ENCODE measurements around the gene THAP5. TPM values are rescaled to one million over a fixed set of nuclear protein-coding genes. Genes with fewer than 3 reads are reported as not detected.

Gene THAP5
- total RNA-seq, 2 donors from 2014 or later: 12.7 to 17.1 TPM

GRCh38 chr7:108580298-108580697 is 10.8 kb upstream of the THAP5 start:
- no peak overlapping the region for H3K4me3 ChIP-seq
- H3K27me3 ChIP-seq: no peaks in the 10 kb centered on the region
- intact Hi-C loops (cut with DNase I): no loop called here
- DNase-seq: no peak
- H3K27ac ChIP-seq: no peak overlapping the region
- H3K4me1 ChIP-seq: peaks cover 16% of the 10 kb centered on the region
- 57 to 86% methylated on average over 1 to 6 of the region's 6 CpGs for WGBS, 2 donors
- no peak for ATAC-seq
- H3K36me3 ChIP-seq (replicated peaks in 1 of 2; ENCODE audit: insufficient read depth in 1 of 2, low read depth in 2 of 2): peaks cover 5 to 8% of the 10 kb centered on the region in 2 donors
- TF ChIP-seq POLR2A (IDR thresholded peaks at IDR 0.05) (no peak), CTCF (IDR thresholded peaks at IDR 0.05) (no peak)
- peaks cover 0 to 15% (median 0%) of the 10 kb centered on the region in 3 donors for H3K9me3 ChIP-seq

GRCh38 chr7:108578937-108579336 is 9.4 kb upstream of the THAP5 start:
- H3K9me3 ChIP-seq: peaks cover 0 to 15% (median 0%) of the 10 kb centered on the region in 3 donors
- intact Hi-C loops (cut with DNase I): no loop called here

GRCh38 chr7:108576116-108576515 is 6.6 kb upstream of the THAP5 start:
- ATAC-seq (no peak), DNase-seq (no peak)
- intact Hi-C loops (cut with DNase I): no loop called here
- Histone ChIP-seq H3K27ac (no peak overlapping the region), H3K9me3 (peaks cover 0 to 15% (median 0%) of the 10 kb centered on the region in 3 donors), H3K27me3 (no peaks in the 10 kb centered on the region), H3K36me3 (replicated peaks in 1 of 2; ENCODE audit: insufficient read depth in 1 of 2, low read depth in 2 of 2) (peaks cover 5 to 8% of the 10 kb centered on the region in 2 donors), H3K4me3 (no peak overlapping the region), H3K4me1 (peaks cover 49% of the 10 kb centered on the region)
- peak in 1 of 3 donors; percentile 17 for TF ChIP-seq POLR2A (IDR thresholded peaks at IDR 0.05)
- TF ChIP-seq CTCF (IDR thresholded peaks at IDR 0.05): no peak
- WGBS, 2 donors: 100% methylated on average over 1 of the region's 1 CpG

More at GRCh38 chr7:108578937-108579336, 9.4 kb upstream of the THAP5 start:
- DNase-seq: no peak
- Histone ChIP-seq H3K36me3 (replicated peaks in 1 of 2; ENCODE audit: insufficient read depth in 1 of 2, low read depth in 2 of 2) (peaks cover 5 to 8% of the 10 kb centered on the region in 2 donors), H3K4me3 (no peak overlapping the region), H3K27me3 (no peaks in the 10 kb centered on the region), H3K27ac (no peak overlapping the region), H3K4me1 (peaks cover 28% of the 10 kb centered on the region)
- ATAC-seq: no peak
- TF ChIP-seq POLR2A (IDR thresholded peaks at IDR 0.05) (no peak), CTCF (IDR thresholded peaks at IDR 0.05) (no peak)
- 98 to 100% methylated on average over 4 to 7 of the region's 7 CpGs for WGBS, 2 donors

- H3K9me3 ChIP-seq: peaks cover 0 to 13% (median 0%) of the 10 kb centered on the region in 3 donors
- ATAC-seq (no peak), DNase-seq (no peak)
- peaks cover 5 to 8% of the 10 kb centered on the region in 2 donors for H3K36me3 ChIP-seq (replicated peaks in 1 of 2; ENCODE audit: insufficient read depth in 1 of 2, low read depth in 2 of 2)
- H3K4me1 ChIP-seq: peaks cover 49% of the 10 kb centered on the region
- intact Hi-C loops (cut with DNase I): no loop called here
- H3K27ac ChIP-seq: no peak overlapping the region
- TF ChIP-seq POLR2A (IDR thresholded peaks at IDR 0.05) (no peak), CTCF (IDR thresholded peaks at IDR 0.05) (no peak)
- 57 to 78% methylated on average over 2 of the region's 2 CpGs for WGBS, 2 donors
- no peaks in the 10 kb centered on the region for H3K27me3 ChIP-seq
- H3K4me3 ChIP-seq: no peak overlapping the region
These were observed 5.7 kb upstream of the THAP5 start for GRCh38 chr7:108575156-108575555.

GRCh38 chr7:108572480-108572879 is 3.0 kb upstream of the THAP5 start:
- no peaks in the 10 kb centered on the region for H3K9me3 ChIP-seq
- DNase-seq (no peak), ATAC-seq (no peak)
- H3K36me3 ChIP-seq (replicated peaks in 1 of 2; ENCODE audit: insufficient read depth in 1 of 2, low read depth in 2 of 2): no peaks in the 10 kb centered on the region
- TF ChIP-seq POLR2A (IDR thresholded peaks at IDR 0.05): no peak
- TF ChIP-seq CTCF (IDR thresholded peaks at IDR 0.05): no peak
- no peaks in the 10 kb centered on the region for H3K27me3 ChIP-seq
- peaks cover 65% of the 10 kb centered on the region for H3K4me1 ChIP-seq
- intact Hi-C loops (cut with DNase I): no loop called here
- H3K27ac ChIP-seq: peak overlapping the region in 1 of 4 donors; percentile 99
- 42 to 54% methylated on average over 2 of the region's 2 CpGs for WGBS, 2 donors
- H3K4me3 ChIP-seq: no peak overlapping the region
